ENCODE data around the gene ANXA11.
"Not testable (repeated sequence)": the region's sequence is repeated elsewhere in the genome, so short reads cannot be mapped to it uniquely, and the experiment has no call there.

The ANXA11 gene

GRCh38 chr10:80164596-80164995, 40.7 kb downstream of the ANXA11 start:
- no peak for DNase-seq

DNA sequence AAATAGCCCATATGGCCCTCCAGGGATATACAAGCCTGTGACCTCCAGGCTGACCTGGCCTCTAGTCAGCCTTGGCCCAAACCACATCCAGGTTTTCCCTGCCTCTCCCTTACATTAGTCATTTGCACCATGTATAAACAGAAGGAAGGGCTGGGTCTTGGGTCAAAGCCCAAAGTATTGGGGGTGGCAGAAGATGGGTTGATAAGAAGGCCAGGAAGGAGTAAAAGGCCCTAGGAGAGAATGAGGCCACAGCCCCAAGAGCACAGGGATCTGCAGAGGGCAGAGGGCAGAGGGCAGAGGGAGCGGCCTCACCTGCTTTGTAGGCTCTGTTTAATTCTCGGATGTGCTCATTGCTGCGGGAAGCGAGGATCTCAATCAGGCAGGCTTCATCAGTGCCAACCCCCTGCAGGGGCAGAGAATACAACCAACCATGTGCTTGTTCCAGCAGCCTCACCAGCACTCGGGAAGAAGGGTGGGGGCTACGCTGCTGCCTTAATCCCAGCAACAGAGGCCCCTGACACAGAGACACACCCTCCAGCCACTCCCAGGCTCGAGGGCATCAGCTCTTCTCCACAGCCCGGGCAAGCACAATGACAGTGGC, 41.5 kb downstream of the ANXA11 start:
- DNase-seq, result no peak

DNA sequence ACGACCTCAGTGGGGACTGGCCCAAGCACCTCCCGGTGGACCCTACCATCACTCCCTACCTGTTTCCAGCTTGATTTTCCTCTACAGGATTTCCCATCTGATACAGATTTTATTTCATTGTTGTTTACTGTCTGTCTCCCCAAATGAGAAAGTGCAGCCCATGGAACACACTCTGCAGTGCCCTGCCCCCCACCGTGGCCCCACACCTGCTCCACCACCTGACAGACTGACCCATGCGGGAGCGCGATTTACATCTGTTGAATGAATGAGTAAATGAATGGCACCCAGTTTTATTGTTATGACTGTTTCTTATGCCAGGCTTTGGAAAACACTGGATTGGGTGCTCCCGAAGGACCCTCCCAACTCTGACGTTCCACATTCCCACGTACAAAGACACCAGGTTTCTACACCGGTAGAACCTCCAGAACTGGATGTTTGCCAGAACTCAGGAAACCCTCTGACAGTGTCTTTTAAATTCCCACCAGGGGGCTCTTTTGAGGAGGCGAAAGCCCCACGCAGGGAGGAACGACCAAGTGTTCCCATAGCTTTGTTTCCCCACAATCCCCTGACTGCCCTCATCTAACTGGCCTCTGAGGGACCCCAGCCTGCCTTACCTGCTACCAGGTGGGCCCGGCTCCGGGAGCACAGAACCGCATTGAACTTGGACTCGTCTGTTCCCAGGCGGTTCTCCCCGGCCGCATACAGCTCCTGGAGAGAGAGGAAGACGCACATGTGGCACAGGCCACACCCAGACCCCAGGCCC, 43.8 kb downstream of the ANXA11 start:
- no peak for DNase-seq

DNA sequence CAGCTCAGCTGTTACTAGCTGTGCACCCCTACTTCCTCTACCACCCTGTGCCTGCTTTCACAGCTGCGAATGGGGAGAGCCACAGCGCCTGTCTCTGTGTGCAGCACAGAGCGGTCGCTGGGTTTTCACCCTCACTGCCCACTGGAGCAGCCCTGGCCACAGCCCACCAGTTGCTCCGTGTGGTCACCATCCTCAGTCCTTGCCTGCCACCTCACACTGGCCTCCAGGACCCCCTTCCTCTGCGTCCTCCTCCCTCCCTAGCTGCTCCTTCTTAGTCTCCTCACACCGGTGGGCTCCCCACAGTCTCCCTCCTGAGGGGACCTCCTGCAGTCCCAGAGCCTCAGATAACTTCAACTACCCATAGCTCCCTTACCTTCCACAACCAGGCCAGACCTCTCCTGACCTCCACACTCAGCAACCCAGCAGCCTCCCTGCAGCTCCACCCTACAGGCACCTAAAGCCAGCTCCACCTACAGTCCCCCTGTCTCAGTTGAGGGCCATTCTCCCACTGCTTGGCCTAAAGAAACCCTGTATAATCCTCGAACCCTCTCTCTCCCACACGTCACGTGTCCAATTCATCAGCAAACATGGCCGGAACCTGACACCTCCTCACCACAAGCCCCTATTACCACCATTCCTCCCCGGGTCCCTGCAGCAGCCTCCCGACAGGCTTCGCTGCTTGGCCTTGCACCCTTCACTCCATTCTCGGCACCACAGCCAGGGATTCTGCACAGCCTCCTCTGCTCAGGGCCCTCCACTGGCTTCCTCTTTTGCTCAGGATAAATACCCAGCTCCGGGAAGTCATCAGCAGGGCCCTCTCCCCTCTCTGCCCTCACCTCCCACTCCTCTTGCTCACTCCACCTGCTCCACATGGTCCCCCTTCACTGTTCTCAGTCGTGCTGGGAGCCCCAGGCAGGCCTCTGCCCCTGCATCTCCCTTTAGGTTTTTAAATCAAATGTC, 44.7 kb downstream of the ANXA11 start:
- DNase-seq, result no peak

DNA sequence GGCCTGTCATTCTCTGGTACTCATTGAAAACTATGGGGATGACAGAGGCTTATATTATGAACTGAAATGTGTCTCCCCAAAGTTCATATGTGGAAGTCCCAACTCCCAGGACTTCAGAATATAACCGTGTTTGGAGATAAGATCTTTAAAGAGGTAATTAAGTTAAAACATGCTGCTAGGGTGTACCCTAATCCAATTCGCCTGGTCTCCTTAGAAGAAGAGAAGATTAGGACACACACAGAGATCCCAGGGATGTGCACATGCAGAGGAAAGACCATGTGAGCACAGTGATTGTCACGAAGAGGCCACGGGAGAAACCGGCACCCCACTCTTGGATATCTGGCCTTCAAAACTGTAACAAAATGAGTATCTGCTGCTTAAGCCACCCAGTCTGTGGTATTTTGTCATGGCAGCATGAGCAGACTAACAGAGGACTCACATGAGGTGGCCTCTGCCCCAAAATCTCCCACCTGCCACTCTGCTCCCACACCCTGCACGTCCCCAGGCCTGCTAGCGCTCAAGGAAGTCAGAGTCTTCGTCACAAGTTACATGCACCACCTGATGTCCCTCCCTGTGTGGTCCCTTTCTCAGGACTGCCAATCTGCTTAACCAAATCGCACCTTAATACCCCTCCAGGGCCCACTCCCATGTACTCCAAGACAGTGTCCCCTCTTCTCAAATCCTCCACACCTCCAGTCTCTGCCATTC, 46.0 kb downstream of the ANXA11 start:
- DNase-seq, result no peak

DNA sequence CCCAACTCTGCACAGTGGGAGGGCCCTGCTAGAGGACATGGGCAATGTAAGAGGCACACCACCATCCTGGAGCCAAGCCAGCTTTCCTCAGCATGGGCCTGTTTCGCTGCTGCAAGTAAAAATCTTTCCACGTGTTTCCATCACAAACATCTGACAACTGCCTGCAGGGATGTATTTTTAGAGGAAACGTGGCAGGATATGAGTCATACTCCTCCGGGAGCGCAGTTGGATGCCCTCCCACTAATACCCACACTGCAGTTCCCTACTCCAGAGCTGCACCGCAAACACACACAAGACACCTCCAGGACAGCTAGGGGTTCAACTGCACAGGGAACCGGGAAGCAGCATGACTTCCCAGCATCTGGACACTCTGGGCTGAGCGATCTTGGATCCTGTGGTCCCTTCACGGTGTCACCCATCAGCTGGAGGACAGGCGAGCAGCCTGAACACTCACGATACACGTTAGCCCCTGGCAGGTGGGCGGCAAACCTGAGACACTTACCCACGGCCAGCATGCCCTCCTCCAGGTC, 46.7 kb downstream of the ANXA11 start:
- no peak for DNase-seq

GRCh38 chr10:80158126-80158525, 47.2 kb downstream of the ANXA11 start:
- DNase-seq, result no peak

DNA sequence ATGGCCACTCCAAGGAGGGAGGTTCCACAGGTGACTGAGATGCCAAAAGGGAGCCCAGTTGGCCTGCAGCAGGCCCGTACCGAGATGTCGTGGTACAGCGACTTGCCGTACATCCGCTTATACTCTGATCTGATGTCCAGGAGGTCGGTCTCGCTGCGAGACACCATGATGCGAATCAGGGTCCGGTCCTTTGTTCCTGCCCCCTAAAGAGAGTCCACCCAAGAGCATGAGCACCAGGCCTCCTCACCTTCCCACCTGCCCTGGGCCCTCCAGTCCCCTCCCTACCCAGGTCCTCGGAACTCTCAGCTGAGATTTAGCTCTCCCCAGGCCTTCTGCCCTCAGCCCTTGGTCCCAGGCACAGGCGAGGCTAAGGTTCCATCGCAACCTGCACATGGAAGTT, 47.8 kb downstream of the ANXA11 start:
- DNase-seq, result no peak

DNA sequence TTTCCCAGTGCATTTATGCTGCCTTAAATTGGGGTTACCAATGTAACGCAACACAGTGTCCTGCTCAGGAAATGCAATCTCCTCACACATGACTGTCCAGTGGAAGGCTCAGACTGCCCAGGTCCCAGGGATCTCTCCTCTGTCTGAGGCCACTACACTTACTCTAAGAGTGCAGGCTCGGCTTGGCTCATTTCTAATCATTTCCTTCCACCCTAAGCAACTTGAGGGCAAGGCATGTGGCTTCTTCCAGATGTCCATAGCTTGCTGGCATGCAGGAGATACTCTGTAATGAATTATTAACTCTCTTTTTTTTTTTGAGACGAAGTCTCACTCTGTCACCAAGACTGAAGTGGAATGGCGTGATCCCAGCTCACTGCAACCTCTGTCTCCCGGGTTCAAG, 49.1 kb downstream of the ANXA11 start:
- DNase-seq, result no peak

GRCh38 chr10:80155696-80156215, 49.6 kb downstream of the ANXA11 start:
- no peak for DNase-seq

DNA sequence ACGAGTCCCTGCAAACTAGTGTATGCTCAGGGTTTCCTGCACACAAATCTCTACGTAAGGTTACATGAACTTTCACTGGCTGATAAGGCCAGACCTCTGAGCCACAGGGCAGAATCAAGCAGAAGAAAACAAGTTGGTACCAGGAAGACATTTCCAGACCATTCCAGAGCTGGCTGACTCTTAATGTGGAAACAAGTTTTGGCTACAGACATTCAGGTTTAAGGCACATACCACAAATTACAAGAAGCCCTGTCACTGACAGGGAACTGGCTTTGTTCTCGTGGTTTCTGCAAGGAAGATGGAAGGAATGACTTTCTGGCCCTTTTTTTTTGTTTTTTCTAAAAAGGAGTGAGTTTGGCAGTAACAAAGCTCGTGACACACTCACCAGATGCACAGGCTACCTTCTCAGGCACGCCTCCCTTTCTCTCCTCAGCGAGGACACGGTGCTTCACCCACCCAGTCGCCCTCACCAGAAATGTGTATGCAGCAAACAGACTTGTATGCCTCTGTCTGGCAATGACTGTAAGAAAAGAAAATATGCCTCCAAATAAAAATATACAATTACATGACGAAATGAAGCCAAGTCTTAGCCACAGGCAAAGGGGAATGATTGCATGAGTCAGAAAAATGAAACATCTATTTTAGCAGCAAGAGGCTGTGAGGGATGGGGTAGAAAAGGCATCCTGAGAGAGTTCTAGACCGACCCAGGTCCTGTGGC, 50.2 kb downstream of the ANXA11 start:
- DNase-seq, result no peak

GRCh38 chr10:80154626-80154977, 50.7 kb downstream of the ANXA11 start:
- no peak for DNase-seq

DNA sequence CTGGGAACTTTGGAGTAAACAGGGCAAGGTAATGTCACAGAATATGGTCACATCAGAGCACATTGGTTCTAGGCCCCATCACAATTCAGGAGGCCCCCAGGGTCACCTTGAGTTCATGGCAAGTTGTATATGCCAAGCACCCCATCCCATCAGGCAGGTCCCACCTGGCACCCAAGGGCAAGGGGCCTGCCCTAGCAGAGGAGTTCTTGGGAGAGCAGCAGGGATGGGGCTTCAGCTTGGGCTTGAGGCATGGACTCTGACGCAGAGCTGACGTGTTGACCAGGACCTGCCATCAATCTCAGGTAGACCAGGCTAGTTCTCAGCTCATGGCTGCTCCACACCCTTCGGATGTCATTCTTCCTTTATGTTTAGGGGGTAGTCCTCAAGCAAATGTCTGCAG, 51.9 kb downstream of the ANXA11 start:
- no peak for DNase-seq

DNA sequence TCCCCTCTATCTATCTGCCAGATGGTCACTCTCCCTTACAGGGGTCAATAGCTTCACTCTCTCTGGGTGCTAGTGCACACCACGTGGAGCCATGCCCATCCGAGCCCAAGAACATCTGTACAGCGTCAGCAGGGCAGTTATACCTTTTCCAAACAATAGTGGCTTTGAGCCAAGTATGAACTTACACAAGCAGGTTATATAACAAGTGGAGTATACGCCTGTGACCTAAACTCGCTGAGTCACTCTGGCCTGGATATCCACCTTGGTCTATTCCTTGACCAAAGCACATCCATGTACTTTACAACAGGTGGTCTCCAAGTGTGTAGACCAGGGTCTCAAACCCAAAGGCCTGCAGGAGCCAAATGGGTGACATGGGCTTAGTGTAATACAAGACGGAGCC, 52.5 kb downstream of the ANXA11 start:
- DNase-seq, result no peak

DNA sequence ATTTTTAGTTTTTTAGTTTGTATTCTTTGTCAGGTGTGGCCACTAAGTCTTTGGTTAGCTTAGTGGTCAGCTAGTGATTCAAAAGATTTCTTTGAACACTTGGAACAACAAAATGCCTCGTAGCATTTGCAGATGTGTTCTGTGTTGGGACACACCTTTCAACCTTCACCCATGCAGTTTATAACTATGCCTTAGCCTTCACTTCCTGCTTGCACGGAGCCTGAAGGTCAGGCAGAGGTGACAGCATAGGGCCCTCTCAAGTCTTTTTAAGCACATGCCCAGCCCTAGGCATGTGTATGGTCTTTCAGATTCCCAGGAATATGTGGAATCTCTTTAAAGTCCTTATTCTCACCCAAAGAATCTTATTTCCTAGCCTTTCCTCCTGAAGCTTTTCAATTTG, 55.2 kb downstream of the ANXA11 start:
- no peak for DNase-seq

DNA sequence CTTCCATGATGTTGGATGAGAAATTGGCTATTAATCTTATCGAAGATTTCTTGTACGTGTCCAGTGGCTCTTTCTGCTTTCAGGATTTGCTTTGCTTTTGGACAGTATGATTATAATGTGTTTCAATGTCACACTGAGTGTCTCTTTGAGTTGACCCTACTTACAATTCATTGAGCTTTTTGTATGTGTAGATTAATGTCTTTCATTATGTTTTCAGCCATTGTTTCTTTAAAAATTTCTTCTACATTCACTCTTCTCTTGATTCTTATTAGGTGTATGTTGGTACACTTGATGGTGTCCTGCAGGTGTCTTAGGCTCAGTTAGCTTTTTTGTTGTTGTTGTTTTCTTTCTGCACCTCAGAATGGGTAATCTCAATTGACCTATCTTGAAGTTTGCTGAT, 56.2 kb downstream of the ANXA11 start:
- DNase-seq, result no peak

DNA sequence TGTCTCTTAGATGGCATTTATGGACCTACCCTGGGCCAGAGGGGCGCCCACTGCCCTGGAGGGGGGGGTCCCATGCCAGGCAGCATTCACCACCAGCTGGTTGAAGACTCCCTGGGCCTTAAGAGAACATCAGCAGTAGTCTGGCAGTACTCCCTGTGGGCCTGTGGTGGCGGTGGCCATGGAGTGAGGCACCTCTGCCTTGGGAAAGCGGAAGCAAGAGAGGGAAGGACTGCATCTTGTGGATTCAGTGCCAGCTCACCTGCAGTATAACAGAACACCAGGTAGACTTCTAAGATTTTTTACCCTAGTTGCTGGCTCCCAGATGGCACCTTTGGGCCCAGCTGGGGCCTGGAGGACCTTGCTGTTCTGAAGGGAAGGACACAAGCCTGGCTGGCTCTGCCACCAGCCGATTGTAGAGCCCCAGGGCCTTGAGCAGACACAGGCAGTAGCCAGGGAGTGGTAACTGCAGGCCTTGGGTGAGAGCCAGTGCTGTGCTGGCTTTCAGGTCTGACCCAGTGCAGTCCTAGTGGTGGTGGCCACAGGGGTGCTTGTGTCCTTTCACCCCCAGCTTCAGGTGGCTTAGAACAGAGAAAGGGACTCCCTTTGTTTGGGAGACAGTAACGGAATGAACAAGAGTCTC, 57.1 kb downstream of the ANXA11 start:
- DNase-seq, result no peak

GRCh38 chr10:80146918-80147317, 58.4 kb downstream of the ANXA11 start:
- no peak for DNase-seq

GRCh38 chr10:80145406-80146308, 59.7 kb downstream of the ANXA11 start:
- DNase-seq, result not testable (repeated sequence)

- DNase-seq, result no peak
These were observed 60.6 kb downstream of the ANXA11 start for GRCh38 chr10:80144696-80145131.

All from CD4-positive, alpha-beta T cell treated with Interferon gamma for 1 hour (primary cell).